ENCODE results near the gene TIAM2.
"Not testable (repeated sequence)": the region's sequence is repeated elsewhere in the genome, so short reads cannot be mapped to it uniquely, and the experiment has no call there.

The TIAM2 gene

GRCh38 chr6:155011809-155012291 is 16.7 kb downstream of the TIAM2 start:
- DNase-seq (ENCODE audit: low read depth) = no peak
- no peak overlapping the region for H3K4me3 ChIP-seq (ENCODE audit: low read length)
- no peak for TF ChIP-seq CTCF (conservative IDR thresholded peaks at IDR 0.05; ENCODE audit: low read length)

- no peak for TF ChIP-seq CTCF (conservative IDR thresholded peaks at IDR 0.05; ENCODE audit: low read length)
- no peak for DNase-seq (ENCODE audit: low read depth)
- no peak overlapping the region for H3K4me3 ChIP-seq (ENCODE audit: low read length)
Measured at GRCh38 chr6:155013457-155013876, 18.4 kb downstream of the TIAM2 start.

- no peak for DNase-seq (ENCODE audit: low read depth)
- no peak for TF ChIP-seq CTCF (conservative IDR thresholded peaks at IDR 0.05; ENCODE audit: low read length)
- H3K4me3 ChIP-seq (ENCODE audit: low read length) = no peak overlapping the region
Measured at GRCh38 chr6:155014137-155014536, 19.0 kb downstream of the TIAM2 start.

GRCh38 chr6:155014670-155015300 is 19.7 kb downstream of the TIAM2 start:
- TF ChIP-seq CTCF (conservative IDR thresholded peaks at IDR 0.05; ENCODE audit: low read length) = no peak
- DNase-seq (ENCODE audit: low read depth) = peak; percentile 29
- H3K4me3 ChIP-seq (ENCODE audit: low read length) = no peak overlapping the region

GRCh38 chr6:155018415-155018814 is 23.3 kb downstream of the TIAM2 start:
- DNase-seq (ENCODE audit: low read depth); H3K4me3 ChIP-seq (ENCODE audit: low read length): not testable (repeated sequence)

- DNase-seq (ENCODE audit: low read depth) = no peak
- TF ChIP-seq CTCF (conservative IDR thresholded peaks at IDR 0.05; ENCODE audit: low read length) = no peak
Measured at GRCh38 chr6:155021680-155022079, 26.6 kb downstream of the TIAM2 start.

GRCh38 chr6:155022721-155023120 is 27.6 kb downstream of the TIAM2 start:
- H3K4me3 ChIP-seq (ENCODE audit: low read length) = no peak overlapping the region
- no peak for TF ChIP-seq CTCF (conservative IDR thresholded peaks at IDR 0.05; ENCODE audit: low read length)
- DNase-seq (ENCODE audit: low read depth) = no peak

More at GRCh38 chr6:155021680-155022079, 26.6 kb downstream of the TIAM2 start:
- H3K4me3 ChIP-seq (ENCODE audit: low read length) = no peak overlapping the region
